NOMO-1 treated with dmso at 0.1 percent for 144 hours (cell line): Measurements from ENCODE around the gene PTPN3.
A peak's percentile ranks its signal among the peaks of the same experiment; 100 is the strongest.
"Not testable (repeated sequence)": the region's sequence is repeated elsewhere in the genome, so short reads cannot be mapped to it uniquely, and the experiment has no call there.

ENCODE experiments used
- DNase-seq: peaks from one replicate; lab custom pipeline; 2025; ENCODE audit not compliant: unreplicated experiment; lab: John Stamatoyannopoulos, UW

PTPN3 gene, protein sequence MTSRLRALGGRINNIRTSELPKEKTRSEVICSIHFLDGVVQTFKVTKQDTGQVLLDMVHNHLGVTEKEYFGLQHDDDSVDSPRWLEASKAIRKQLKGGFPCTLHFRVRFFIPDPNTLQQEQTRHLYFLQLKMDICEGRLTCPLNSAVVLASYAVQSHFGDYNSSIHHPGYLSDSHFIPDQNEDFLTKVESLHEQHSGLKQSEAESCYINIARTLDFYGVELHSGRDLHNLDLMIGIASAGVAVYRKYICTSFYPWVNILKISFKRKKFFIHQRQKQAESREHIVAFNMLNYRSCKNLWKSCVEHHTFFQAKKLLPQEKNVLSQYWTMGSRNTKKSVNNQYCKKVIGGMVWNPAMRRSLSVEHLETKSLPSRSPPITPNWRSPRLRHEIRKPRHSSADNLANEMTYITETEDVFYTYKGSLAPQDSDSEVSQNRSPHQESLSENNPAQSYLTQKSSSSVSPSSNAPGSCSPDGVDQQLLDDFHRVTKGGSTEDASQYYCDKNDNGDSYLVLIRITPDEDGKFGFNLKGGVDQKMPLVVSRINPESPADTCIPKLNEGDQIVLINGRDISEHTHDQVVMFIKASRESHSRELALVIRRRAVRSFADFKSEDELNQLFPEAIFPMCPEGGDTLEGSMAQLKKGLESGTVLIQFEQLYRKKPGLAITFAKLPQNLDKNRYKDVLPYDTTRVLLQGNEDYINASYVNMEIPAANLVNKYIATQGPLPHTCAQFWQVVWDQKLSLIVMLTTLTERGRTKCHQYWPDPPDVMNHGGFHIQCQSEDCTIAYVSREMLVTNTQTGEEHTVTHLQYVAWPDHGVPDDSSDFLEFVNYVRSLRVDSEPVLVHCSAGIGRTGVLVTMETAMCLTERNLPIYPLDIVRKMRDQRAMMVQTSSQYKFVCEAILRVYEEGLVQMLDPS

GRCh38 chr9:109498195-109499092, at the start of gene PTPN3:
PTPN3 (minus strand) TSS chr9:109498307; CDS start chr9:109463434, 34,873 bp downstream.
- DNase-seq = no peak

GRCh38 chr9:109544954-109545353, 46.8 kb upstream of the PTPN3 start:
- DNase-seq = not testable (repeated sequence)

DNA sequence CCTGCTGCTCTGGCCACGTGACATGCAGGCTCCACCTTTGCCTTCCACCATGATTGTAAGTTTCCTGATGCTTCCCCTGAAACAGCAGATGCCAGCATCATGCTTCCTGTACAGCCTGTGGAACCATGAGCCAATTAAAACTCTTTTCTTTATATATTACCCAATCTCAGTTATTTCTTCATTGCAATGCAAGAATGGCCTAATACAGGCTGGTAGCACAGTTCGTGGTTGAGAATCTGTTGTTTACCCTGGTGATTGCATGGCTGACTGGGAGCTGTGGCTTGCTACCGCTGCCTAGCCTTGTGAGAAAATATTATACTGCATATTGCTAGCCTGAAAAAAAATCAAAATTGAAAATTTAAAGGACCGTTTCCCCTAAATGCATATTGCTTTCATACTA, 44.8 kb upstream of the PTPN3 start:
- DNase-seq = no peak

GRCh38 chr9:109538346-109538745, 40.2 kb upstream of the PTPN3 start:
- no peak for DNase-seq

DNA sequence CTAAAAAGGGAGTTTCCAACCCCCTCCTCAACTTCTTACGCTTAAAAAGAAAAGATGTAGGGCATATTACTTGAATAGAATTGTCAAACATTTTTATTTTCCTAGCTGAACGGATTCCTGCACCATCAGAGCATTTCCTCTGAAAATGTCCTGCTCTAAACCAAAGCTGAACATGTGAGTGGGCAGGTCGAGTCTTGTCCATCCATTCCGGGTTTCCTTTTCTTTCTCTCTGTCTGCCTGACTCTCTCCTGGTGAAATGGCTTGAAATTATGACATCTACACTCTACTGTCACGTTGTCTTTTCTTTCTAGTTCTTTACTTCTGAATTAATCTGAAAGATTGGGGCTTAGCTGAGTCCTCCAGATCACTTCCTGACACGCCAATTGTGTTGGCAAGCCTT, 39.2 kb upstream of the PTPN3 start:
- no peak for DNase-seq

- no peak for DNase-seq
Measured at GRCh38 chr9:109536859-109537258, 38.8 kb upstream of the PTPN3 start.

DNA sequence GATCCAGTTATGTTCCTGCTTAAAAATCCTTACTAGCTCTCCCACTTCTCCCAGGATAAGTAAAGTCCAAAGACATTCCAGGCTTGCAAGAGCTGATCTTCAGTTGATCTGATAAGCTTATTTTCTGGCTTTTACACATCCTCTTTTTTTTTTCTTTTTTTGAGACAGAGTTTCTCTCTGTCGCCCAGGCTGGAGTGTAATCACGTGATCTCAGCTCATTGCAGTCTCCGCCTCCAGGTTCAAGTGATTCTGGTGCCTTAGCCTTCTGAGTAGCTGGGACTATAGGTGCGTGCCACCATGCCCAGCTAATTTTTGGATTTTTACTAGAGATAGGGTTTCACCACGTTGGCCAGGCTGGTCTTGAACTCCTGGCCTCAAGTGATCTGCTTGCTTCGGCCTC, 37.3 kb upstream of the PTPN3 start:
- DNase-seq = no peak

DNA sequence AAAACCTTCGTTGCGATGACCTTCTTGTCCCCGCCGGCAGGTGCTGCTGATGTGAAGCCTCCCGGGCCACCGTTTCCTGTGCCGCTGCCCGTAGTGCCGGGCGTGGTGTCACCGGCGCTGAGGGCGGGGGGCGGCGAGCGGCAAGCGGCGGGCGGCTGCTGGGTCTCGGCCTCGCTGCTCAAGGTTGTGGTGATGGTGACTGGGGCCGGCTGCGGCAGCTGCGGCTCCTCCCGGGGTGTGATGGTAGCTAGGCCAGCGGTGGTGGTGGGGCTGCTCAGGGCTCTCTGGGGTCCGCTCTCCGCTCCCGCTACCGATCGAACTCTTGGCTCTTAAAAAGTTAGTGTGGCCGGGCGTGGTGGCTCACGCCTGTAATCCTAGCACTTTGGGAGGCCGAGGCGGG, 36.0 kb upstream of the PTPN3 start:
- no peak for DNase-seq

GRCh38 chr9:109532652-109533051, 34.5 kb upstream of the PTPN3 start:
- DNase-seq = not testable (repeated sequence)

DNA sequence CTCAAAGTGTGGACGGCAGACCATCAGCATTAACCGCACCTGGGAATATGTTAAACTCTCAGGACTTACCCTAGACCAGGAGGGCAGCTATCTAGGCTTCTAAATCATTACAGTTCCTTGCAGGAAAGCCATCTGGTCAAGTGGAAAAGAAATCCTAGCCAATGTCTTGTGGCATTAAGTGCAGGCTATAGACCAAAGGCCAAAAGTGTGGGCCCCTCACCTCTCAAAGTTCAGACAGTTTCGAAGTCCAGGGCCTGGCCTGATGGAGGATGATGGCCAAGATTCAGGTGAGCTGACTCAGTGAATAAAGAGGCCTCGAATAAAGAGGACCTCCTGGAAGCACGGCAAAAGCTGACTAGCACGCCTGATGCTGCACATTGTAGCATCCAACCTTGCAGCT, 24.0 kb upstream of the PTPN3 start:
- DNase-seq = no peak

DNA sequence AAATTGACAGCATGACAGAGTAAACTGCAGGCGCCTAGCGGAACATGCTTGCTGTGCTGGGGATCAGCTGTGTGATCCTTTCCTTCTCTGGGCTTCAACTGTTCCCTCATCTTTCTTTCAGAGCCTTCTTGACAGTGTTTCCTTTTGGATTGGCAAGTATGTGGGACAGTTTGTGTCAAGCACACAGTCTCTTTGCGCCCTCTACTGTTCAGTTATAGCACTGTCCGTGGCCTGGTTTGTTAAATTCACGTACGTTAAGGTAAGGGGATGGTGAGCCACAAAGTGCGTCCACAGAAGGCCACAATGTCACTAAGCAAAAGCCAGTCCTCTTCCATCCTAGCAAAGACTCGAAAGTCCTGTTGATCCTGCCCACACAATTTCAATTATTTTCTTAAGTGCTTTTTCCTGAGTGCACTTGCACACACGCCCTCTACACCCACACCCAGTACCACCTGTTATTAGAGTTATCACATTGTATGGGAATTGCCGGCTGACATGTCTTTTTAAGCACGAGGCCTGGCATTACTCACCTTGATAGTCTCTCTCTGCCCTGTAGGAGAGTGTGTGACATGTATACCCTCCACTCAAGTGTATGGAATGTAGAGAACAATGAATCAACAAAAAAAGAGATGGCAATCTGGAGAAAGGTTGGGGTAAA, 22.5 kb upstream of the PTPN3 start:
- DNase-seq = peak; percentile 7

- peak; percentile 14 for DNase-seq
Measured at GRCh38 chr9:109519366-109519765, 21.3 kb upstream of the PTPN3 start.

DNA sequence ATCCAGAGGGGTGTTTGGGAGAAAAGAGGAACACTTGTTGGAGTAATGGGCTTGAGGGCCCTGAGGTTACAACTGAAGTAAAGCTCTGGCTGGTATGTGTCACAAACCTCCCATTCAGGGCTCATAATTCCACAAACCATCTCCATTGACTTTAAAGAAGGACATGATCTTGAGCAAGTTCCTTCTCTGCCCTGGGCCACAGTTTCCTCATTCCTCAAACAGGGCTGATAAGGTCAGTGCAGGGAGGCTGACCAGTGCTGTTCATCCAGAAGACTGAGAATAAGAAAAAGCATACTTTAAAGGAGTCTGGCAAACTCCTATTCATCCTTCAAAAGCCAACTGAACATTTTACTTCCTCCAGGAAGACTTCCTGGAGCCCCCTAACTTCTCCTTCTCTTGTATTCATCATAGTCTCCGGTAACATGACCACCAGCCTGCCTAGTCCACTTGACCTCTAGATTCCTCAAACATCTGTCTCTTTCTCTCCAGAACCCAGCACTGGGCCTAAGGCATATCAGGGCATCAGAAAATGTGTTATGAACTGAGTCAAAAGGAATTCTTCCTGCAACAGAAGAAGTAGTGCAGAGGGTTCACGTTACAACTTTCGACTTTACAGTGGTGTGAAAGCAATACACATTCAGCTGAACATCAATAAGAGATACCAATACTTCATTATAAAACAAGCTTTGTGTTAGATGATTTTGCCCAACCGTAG, 20.7 kb upstream of the PTPN3 start:
- DNase-seq = no peak

GRCh38 chr9:109517901-109518377, 19.8 kb upstream of the PTPN3 start:
- no peak for DNase-seq

DNA sequence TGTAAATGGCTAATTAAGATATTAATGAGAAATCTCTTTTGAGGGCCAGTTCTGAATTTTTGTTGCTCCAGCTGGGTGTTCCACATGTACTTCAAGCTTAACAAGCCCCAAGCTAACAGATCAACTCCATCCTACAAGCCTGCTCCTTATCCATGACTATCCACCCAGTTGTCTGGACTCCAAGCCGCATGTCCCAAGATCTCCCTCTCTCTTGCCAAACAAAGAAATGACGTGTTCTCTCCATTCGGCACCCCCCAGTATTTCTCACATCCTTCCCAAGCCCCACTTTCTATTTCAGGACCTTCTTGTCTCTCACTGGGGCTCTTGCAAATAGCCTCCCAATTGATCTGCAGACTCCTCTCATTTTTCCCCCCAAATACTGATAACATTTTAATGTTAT, 15.8 kb upstream of the PTPN3 start:
- no peak for DNase-seq

- no peak for DNase-seq
Measured at GRCh38 chr9:109512170-109512756, 14.2 kb upstream of the PTPN3 start.

DNA sequence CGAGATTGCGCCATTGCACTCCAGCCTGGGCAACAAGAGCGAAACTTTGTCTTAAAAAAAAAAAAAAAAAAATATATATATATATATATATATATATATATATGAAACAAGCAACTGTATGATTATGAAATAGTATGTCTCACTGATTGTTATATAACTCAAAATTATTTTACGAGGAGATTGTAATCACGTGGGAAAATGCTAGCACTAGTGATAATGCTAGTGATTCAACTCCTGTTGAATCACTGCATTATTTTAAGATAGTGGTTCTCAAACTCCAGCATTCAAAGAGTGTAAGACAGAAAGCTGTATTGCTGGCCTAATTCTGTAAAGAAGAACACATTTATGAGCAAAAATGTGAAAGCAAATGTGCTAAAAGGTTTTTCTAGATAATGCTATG, 12.4 kb upstream of the PTPN3 start:
- DNase-seq = no peak

- DNase-seq = not testable (repeated sequence)
Measured at GRCh38 chr9:109510042-109510441, 11.9 kb upstream of the PTPN3 start.

GRCh38 chr9:109509611-109510010, 11.5 kb upstream of the PTPN3 start:
- no peak for DNase-seq
